ENCODE results near the gene SMIM23.

DNA sequence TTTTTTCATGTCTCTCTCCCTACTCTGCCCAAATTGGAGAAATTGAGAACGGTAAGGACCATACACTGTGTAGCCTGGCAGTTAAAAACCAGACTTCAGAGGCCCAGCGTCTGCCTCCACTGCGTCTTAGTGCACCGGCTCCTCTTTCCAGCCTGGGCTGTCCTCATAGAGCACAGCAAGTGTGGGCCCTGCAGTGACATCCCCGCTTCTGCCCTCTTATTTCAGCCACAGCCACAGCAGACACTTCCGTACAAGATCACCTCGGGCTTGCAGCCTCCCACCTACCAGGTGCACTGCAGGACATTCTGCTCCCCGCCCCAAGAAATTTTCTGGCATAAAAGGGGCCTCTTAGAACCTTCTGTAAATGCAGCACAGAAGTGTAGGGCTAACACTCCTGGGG is 21.4 kb upstream of the SMIM23 start:
- TF ChIP-seq, protein P1, sequence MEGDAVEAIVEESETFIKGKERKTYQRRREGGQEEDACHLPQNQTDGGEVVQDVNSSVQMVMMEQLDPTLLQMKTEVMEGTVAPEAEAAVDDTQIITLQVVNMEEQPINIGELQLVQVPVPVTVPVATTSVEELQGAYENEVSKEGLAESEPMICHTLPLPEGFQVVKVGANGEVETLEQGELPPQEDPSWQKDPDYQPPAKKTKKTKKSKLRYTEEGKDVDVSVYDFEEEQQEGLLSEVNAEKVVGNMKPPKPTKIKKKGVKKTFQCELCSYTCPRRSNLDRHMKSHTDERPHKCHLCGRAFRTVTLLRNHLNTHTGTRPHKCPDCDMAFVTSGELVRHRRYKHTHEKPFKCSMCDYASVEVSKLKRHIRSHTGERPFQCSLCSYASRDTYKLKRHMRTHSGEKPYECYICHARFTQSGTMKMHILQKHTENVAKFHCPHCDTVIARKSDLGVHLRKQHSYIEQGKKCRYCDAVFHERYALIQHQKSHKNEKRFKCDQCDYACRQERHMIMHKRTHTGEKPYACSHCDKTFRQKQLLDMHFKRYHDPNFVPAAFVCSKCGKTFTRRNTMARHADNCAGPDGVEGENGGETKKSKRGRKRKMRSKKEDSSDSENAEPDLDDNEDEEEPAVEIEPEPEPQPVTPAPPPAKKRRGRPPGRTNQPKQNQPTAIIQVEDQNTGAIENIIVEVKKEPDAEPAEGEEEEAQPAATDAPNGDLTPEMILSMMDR (conservative IDR thresholded peaks at IDR 0.05; ENCODE audit: low read depth, low read length) = no peak
- no peak for TF ChIP-seq EZH2 (IDR thresholded peaks at IDR 0.05; ENCODE audit: borderline replicate concordance, low read depth, low read length, poor library complexity, severe bottlenecking)

All from A673 (cell line).